HepG2 (cell line): ENCODE measurements around the gene SLC29A1. TPM values are rescaled to one million over a fixed set of nuclear protein-coding genes. Genes with fewer than 3 reads are reported as not detected.

ENCODE experiments used
- ASH2L ChIP-seq: fragments of 300-600, 200-600 bp; sonication (generic); IDR thresholded peaks from 2 replicates; pipeline ENCODE4 v1.7.0; 2017; ENCODE audit warnings: low read depth, mild to moderate bottlenecking, moderate library complexity, mixed read lengths, low read length; ENCODE audit not compliant: insufficient read length
- ATF5 ChIP-seq: sonication (generic); formaldehyde crosslinking; IDR thresholded peaks from 2 replicates; pipeline ENCODE4 v1.4.0; 2020; ENCODE audit warnings: mild to moderate bottlenecking, low read depth, missing genetic modification reagents
- BRD4 ChIP-seq: sonication (generic); formaldehyde crosslinking; IDR thresholded peaks from 2 replicates; pipeline ENCODE4 v1.4.0; 2020; ENCODE audit warnings: missing genetic modification reagents
- CREB3 ChIP-seq: sonication (generic); formaldehyde crosslinking; IDR thresholded peaks from 2 replicates; pipeline ENCODE4 v1.5.0; 2020; ENCODE audit warnings: missing genetic modification reagents
- DNMT1 ChIP-seq: sonication (generic); formaldehyde crosslinking; IDR thresholded peaks from 2 replicates; pipeline ENCODE4 v1.5.1; 2020; ENCODE audit warnings: mild to moderate bottlenecking, missing genetic modification reagents
- DNMT3B ChIP-seq: conservative IDR thresholded peaks from 2 replicates; pipeline ENCODE4 v1.6.1; 2016; ENCODE audit warnings: missing biosample characterization, control low read depth
- ELF3 ChIP-seq: IDR thresholded peaks from 2 replicates; pipeline ENCODE4 v1.6.1; 2016; ENCODE audit warnings: missing genetic modification reagents, missing compliant biosample characterization
- JARID2 ChIP-seq: sonication (generic); formaldehyde crosslinking; IDR thresholded peaks from 2 replicates; pipeline ENCODE4 v1.8.1; 2023; ENCODE audit warnings: missing genetic modification reagents, inconsistent platforms; ENCODE audit not compliant: insufficient replicate concordance
- KDM4B ChIP-seq: sonication (generic); formaldehyde crosslinking; IDR thresholded peaks from 2 replicates; pipeline ENCODE4 v1.4.0; 2020; ENCODE audit warnings: missing genetic modification reagents
- KMT2A ChIP-seq: sonication (generic); formaldehyde crosslinking; IDR thresholded peaks from 2 replicates; pipeline ENCODE4 v1.4.0; 2020; ENCODE audit warnings: missing genetic modification reagents
- KMT2B ChIP-seq: IDR thresholded peaks from 2 replicates; pipeline ENCODE4 v1.6.1; 2016; ENCODE audit warnings: missing genetic modification reagents, missing compliant biosample characterization
- MED8 ChIP-seq: sonication (generic); formaldehyde crosslinking; IDR thresholded peaks from 2 replicates; pipeline ENCODE4 v1.8.1; 2023; ENCODE audit warnings: mild to moderate bottlenecking, missing genetic modification reagents; ENCODE audit not compliant: insufficient replicate concordance
- NCOR1 ChIP-seq: fragments of 200-600 bp; sonication (generic); IDR thresholded peaks from 2 replicates; pipeline ENCODE4 v1.7.0; 2017; ENCODE audit warnings: antibody characterized with exemption, low read length, borderline replicate concordance
- NFKB2 ChIP-seq: sonication (generic); formaldehyde crosslinking; IDR thresholded peaks from 2 replicates; pipeline ENCODE4 v1.4.0; 2020; ENCODE audit warnings: missing genetic modification reagents, borderline replicate concordance
- POGZ ChIP-seq: sonication (generic); formaldehyde crosslinking; IDR thresholded peaks from 2 replicates; pipeline ENCODE4 v1.4.0; 2020; ENCODE audit warnings: mild to moderate bottlenecking, missing genetic modification reagents
- SNRNP70 ChIP-seq: fragments of 200-400 bp; formaldehyde crosslinking; IDR thresholded peaks from 2 replicates; pipeline ENCODE4 v1.6.1; 2017; ENCODE audit warnings: mild to moderate bottlenecking, low read depth, low read length, moderate library complexity
- THAP8 ChIP-seq: sonication (generic); formaldehyde crosslinking; IDR thresholded peaks from 2 replicates; pipeline ENCODE4 v1.5.1; 2020; ENCODE audit warnings: missing genetic modification reagents, mild to moderate bottlenecking, borderline replicate concordance
- ZBTB20 ChIP-seq: sonication (generic); formaldehyde crosslinking; IDR thresholded peaks from 2 replicates; pipeline ENCODE4 v1.8.1; 2023; ENCODE audit warnings: missing genetic modification reagents, low read depth, mild to moderate bottlenecking, borderline replicate concordance
- ZFX ChIP-seq: sonication (generic); formaldehyde crosslinking; IDR thresholded peaks from 2 replicates; pipeline ENCODE4 v1.4.0; 2020; ENCODE audit warnings: mild to moderate bottlenecking, low read depth, missing genetic modification reagents, moderate library complexity
- ZMAT5 ChIP-seq: sonication (generic); formaldehyde crosslinking; IDR thresholded peaks from 2 replicates; pipeline ENCODE4 v1.5.0; 2020; ENCODE audit warnings: mild to moderate bottlenecking, low read depth, missing genetic modification reagents, borderline replicate concordance
- ZNF205 ChIP-seq: IDR thresholded peaks from 2 replicates; pipeline ENCODE4 v1.6.1; 2018; ENCODE audit warnings: missing biosample characterization, missing genetic modification reagents
- ZNF317 ChIP-seq: sonication (generic); formaldehyde crosslinking; IDR thresholded peaks from 2 replicates; pipeline ENCODE4 v1.5.0; 2020; ENCODE audit warnings: mild to moderate bottlenecking, missing genetic modification reagents
- ZNF354B ChIP-seq: sonication (generic); formaldehyde crosslinking; IDR thresholded peaks from 2 replicates; pipeline ENCODE4 v1.8.0; 2022; ENCODE audit warnings: mild to moderate bottlenecking, missing genetic modification reagents
- ZNF383 ChIP-seq: sonication (generic); formaldehyde crosslinking; IDR thresholded peaks from 2 replicates; pipeline ENCODE4 v1.4.0; 2020; ENCODE audit warnings: missing genetic modification reagents, mild to moderate bottlenecking, borderline replicate concordance
- ZNF567 ChIP-seq: sonication (generic); formaldehyde crosslinking; IDR thresholded peaks from 2 replicates; pipeline ENCODE4 v1.8.1; 2023; ENCODE audit warnings: mild to moderate bottlenecking, missing genetic modification reagents, borderline replicate concordance
- ZNF577 ChIP-seq: sonication (generic); formaldehyde crosslinking; IDR thresholded peaks from 2 replicates; pipeline ENCODE4 v1.4.0; 2020; ENCODE audit warnings: mild to moderate bottlenecking, low read depth, missing genetic modification reagents, borderline replicate concordance
- ZNF713 ChIP-seq: sonication (generic); formaldehyde crosslinking; IDR thresholded peaks from 2 replicates; pipeline ENCODE4 v1.4.0; 2020; ENCODE audit warnings: mild to moderate bottlenecking, missing genetic modification reagents
- ZNF790 ChIP-seq: sonication (generic); formaldehyde crosslinking; IDR thresholded peaks from 2 replicates; pipeline ENCODE4 v1.8.0; 2022; ENCODE audit warnings: missing genetic modification reagents, mild to moderate bottlenecking, borderline replicate concordance
- ZSCAN30 ChIP-seq: sonication (generic); formaldehyde crosslinking; IDR thresholded peaks from 2 replicates; pipeline ENCODE4 v1.5.0; 2020; ENCODE audit warnings: mild to moderate bottlenecking, missing genetic modification reagents
- polyA plus RNA-seq, 8 experiments: library from polyadenylated mRNA; depleted of rRNA in 3 of 8; stranded (reverse) in 7 of 8; unstranded in 1 of 8; fragments of >200 nt; fragmentation: Illumina TruSeq in 4 of 8; extraction: Trizol in 4 of 8; gene quantifications; 2 replicates each; pipeline versions ENCODE4 v1.2.1 to v1.2.3, GENCODE V29; 2011 to 2016; ENCODE audit warnings: low read depth in 4 of 8, missing spikeins in 1 of 8, mixed read lengths in 1 of 8; ENCODE audit not compliant: insufficient read depth in 1 of 8
- total RNA-seq, 5 experiments: library from RNA; depleted of rRNA; stranded (reverse); fragments of >200 nt; fragmentation: Illumina TruSeq; extraction: Trizol; gene quantifications; 2 replicates each; pipeline ENCODE4 v1.2.3, GENCODE V29; 2016; ENCODE audit warnings: low read depth in 1 of 5

The SLC29A1 gene
- total and polyA plus RNA-seq, 2 of the 13 experiments (the other 11 are each of a cell fraction or from before 2014, with no cell fraction given): 43.2 to 106 TPM

- TF ChIP-seq ZNF354B (CRISPR knock-in tag): no peak
- no peak for TF ChIP-seq KDM4B (CRISPR knock-in tag)
- TF ChIP-seq KMT2A (CRISPR knock-in tag): no peak
- peak; percentile 87; the same call in 1 of the 2 replicates for TF ChIP-seq DNMT3B (CRISPR knock-in tag)
- TF ChIP-seq ATF5 (CRISPR knock-in tag): no peak; the same call in 1 of the 2 replicates
- peak; percentile 78 for TF ChIP-seq POGZ (CRISPR knock-in tag)
- 0 out of 2 replicates have a peak, but pooled peaks have one; percentile 22 for TF ChIP-seq ZNF383 (CRISPR knock-in tag)
- no peak for TF ChIP-seq ZNF577 (CRISPR knock-in tag)
- no peak for TF ChIP-seq KMT2B (CRISPR knock-in tag)
- no peak for TF ChIP-seq MED8 (CRISPR knock-in tag)
- TF ChIP-seq ZFX (CRISPR knock-in tag): peak; percentile 63; the same call in 1 of the 2 replicates
- TF ChIP-seq NCOR1: peak; percentile 44; the same call in 1 of the 2 replicates
- TF ChIP-seq SNRNP70: no peak
- TF ChIP-seq BRD4 (CRISPR knock-in tag): peak; percentile 58
- TF ChIP-seq ASH2L: peak; percentile 83
- TF ChIP-seq ZNF317: peak; percentile 29; the same call in 1 of the 2 replicates
- TF ChIP-seq THAP8 (CRISPR knock-in tag): peak; percentile 85; the same call in 1 of the 2 replicates
- TF ChIP-seq ZSCAN30 (CRISPR knock-in tag): no peak; the same call in 1 of the 2 replicates
- TF ChIP-seq ZMAT5 (CRISPR knock-in tag): no peak
- TF ChIP-seq CREB3 (CRISPR knock-in tag): 0 out of 2 replicates have a peak, but pooled peaks have one; percentile 75
- TF ChIP-seq NFKB2: no peak; the same call in 1 of the 2 replicates
- TF ChIP-seq ZBTB20 (CRISPR knock-in tag): peak; percentile 0; the same call in 1 of the 2 replicates
- TF ChIP-seq JARID2 (CRISPR knock-in tag): no peak
- TF ChIP-seq DNMT1 (CRISPR knock-in tag): no peak
- no peak for TF ChIP-seq ZNF713
- no peak for TF ChIP-seq ELF3 (CRISPR knock-in tag)
- TF ChIP-seq ZNF790 (CRISPR knock-in tag): peak; percentile 97
- TF ChIP-seq ZNF567 (CRISPR knock-in tag): no peak; the same call in 1 of the 2 replicates
- TF ChIP-seq ZNF205 (CRISPR knock-in tag): peak; percentile 45; the same call in 1 of the 2 replicates
Observed at GRCh38 chr6:44246663-44247337, 23.4 kb downstream of the SLC29A1 start, which contains the start of gene HSP90AB1 (continued).
